Retinal pigment epithelial cell (primary cell): Measurements from ENCODE around the gene PEAR1.

ENCODE experiments used
- DNase-seq: peaks from one replicate; pipeline ENCODE4 v3.0.0-alpha.2; 2010; ENCODE audit warnings: low read depth
- H3K4me3 ChIP-seq: 2 replicates; pipeline ENCODE4 v1.5.1; 2011; ENCODE audit warnings: mild to moderate bottlenecking, low read length, control low read depth, moderate library complexity
- TF ChIP-seq, protein P1 (sequence below): conservative IDR thresholded peaks from 2 replicates; pipeline ENCODE4 v1.5.1; 2011; ENCODE audit warnings: low read depth, low read length, control low read depth, inconsistent platforms

PEAR1 gene

DNA sequence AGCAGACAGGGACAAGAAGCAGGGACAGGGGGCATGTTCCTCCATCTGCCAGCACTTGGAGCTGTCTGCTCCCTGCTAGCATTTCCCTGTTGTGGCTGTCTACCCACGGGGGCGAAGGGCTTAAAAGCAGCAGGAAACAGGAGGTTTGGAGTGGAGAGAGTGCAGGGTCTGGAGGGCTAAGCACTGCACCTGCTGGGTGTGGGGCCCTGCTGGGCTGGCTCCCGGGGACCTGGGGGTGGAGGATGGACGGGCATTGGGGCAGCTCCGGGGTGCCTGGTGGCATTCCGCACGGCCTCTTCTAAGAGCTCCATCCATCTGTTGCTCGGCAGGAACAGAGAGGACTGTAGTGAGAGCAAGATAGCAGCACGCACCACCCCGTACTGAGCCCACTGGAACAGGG is 48.2 kb downstream of the PEAR1 start:
- no peak overlapping the region for H3K4me3 ChIP-seq
- TF ChIP-seq, protein P1, sequence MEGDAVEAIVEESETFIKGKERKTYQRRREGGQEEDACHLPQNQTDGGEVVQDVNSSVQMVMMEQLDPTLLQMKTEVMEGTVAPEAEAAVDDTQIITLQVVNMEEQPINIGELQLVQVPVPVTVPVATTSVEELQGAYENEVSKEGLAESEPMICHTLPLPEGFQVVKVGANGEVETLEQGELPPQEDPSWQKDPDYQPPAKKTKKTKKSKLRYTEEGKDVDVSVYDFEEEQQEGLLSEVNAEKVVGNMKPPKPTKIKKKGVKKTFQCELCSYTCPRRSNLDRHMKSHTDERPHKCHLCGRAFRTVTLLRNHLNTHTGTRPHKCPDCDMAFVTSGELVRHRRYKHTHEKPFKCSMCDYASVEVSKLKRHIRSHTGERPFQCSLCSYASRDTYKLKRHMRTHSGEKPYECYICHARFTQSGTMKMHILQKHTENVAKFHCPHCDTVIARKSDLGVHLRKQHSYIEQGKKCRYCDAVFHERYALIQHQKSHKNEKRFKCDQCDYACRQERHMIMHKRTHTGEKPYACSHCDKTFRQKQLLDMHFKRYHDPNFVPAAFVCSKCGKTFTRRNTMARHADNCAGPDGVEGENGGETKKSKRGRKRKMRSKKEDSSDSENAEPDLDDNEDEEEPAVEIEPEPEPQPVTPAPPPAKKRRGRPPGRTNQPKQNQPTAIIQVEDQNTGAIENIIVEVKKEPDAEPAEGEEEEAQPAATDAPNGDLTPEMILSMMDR: no peak
- no peak for DNase-seq

DNA sequence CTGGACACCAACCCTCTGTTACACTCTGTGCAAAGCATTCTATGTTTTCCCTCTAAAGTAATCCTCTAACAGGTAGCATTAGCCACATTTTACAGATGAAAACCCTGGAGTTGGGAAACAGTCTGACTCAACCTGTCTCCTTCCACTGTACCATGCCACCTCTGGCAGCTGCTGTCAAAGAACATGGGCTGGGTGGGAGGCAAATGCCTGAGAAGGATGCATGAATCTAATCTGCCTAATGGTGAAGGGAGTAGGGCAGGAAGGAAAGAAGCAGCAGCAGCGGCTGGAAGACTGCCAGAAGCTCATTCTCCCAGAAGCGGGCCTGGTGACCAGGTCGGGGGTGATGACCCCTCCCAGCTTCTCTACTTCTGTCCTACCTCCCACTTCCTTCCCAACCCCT is 48.7 kb downstream of the PEAR1 start:
- H3K4me3 ChIP-seq: no peak overlapping the region
- no peak for DNase-seq
- TF ChIP-seq, protein P1: no peak

DNA sequence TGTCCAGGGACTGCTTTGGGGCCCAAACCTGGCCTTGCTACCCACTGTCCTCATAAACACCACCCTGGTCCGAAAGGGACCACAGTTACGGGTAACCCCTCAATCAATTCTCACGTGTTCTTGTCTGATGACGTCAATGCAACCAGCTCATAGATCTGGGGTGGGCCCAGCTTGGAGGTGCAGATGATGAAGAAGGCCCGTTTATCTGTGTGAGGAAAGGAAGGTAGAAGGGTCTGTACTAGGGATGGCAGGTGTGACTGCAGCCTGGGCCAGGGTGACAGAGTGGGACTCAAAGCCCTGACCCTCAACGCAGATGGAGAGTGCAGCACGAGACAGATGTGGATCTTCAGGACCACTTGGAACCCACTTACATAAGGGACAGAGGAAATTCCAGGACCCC is 49.1 kb downstream of the PEAR1 start:
- no peak for DNase-seq
- TF ChIP-seq, protein P1: no peak
- H3K4me3 ChIP-seq: no peak overlapping the region

DNA sequence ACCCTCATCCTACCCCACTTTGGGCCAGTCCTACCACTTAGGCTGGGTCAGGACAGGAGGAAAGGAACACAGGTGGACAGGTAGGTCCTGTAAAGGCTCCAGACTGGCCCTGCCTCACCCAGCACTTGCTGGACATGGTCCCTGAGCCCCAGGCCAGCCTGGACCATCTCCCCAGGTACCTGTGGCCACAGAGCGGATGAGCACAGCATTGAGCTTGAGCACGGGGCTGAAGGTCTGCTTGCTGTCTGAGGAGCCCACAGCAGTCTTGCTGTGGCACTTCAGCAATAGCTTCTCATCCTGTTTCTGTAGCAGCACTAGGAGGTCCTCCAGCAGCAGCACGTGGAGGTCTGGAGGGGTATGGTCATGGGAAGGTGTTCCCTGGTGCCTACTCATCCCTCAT is 50.2 kb downstream of the PEAR1 start:
- DNase-seq: no peak
- TF ChIP-seq, protein P1: no peak

DNA sequence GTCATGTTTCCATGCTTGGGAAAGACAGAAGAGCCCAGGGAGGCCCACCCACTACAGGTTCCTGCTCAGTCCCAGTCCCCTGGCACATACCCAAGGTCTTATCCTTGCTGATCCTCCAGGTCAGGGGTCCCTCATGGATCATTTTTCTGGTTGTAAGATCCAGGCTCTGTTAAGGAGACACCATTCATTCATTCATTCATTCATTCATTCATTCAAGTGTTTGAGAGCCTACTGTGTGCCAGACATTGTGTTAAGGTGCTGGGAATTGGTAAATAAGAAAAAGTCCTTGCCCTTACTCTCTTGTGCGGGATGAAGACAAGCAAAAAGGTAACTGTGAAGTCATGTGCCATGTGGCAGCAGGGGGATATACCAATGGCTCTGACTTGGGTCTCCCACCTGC is 50.8 kb downstream of the PEAR1 start:
- no peak overlapping the region for H3K4me3 ChIP-seq
- no peak for DNase-seq
- TF ChIP-seq, protein P1: no peak

More for the DNA sequence above, 50.2 kb downstream of the PEAR1 start:
- no peak overlapping the region for H3K4me3 ChIP-seq

DNA sequence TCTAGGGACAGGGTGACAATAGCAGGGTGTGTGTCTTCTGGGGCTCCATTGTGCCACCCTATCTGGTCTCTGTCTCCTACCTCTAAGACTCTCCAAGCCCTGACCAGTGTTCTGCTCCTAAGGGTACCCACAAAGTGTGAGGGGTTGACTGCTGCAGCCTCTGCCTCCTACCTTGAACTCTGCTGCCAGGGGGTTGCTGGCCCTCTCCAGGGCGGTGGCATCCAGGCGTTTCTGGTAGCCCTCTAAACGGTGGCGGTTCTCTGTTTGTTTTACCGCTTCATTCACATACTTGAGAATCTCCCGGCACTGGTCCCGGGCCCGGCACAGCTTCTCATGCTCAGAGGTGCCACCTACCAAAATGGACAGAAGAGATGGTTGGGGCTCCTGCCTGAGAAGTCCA is 51.3 kb downstream of the PEAR1 start:
- TF ChIP-seq, protein P1: no peak
- no peak overlapping the region for H3K4me3 ChIP-seq
- no peak for DNase-seq

DNA sequence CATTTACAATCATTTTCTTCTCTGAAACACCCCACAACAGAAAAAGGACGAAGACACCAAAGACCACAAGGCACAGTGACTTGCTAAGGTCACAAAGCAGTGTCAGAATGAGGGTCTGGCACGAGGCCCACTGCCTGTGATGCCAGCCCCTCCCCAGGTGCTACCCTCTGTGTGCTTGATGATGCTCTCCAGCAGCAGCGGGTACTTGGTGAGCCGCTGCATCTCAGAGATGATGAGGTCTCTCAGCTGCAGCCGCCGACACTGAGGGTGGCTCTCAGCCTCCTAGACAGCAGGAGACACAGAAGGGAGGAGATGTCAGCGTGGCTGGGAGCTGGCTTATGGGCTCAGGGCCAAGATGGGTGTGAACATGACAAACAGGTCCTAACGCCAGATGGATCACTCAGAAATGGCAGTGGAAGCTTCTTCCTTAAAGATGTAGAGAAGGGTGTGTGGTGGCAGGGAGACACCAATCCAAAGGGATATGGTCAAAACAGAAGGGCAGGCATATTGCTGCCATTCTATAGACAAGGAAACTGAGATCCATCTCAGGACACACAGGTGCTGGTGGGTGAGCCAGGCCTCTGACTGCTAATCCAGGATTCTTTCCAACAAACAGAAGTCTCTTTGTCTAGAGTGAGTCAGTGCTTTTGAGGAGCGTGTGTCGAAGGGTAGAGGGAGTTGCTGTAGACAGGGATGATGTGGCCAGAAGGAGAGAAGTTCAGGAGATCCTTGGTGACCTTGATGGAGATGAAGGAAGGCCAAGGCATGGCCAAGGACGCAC is 52.6 kb downstream of the PEAR1 start:
- H3K4me3 ChIP-seq: no peak overlapping the region
- TF ChIP-seq, protein P1: no peak
- DNase-seq: no peak
